ENCODE data around the gene FCHSD1.

DNA sequence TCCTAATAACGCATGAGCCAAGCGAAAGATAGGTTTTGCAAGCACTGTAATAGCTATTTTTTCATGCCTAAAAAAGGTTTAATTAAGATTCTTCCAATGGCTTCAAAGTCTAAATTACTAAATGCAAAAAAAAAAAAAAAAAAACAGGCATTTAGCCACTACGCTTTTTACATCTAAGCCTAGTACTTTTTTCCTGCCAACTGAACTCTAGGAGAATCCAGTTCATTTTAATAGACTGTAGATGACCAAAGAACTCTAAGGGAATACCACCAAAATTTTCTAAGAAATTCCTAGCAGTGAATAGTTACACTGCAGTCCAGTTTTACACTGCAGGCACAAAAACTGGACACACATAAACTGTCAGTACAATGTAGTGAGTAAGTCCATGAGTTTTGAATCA lies 42.2 kb downstream of the FCHSD1 start:
- TF ChIP-seq POLR2AphosphoS5 (IDR thresholded peaks at IDR 0.05; ENCODE audit: low read depth, low read length) (no peak), POLR2A (IDR thresholded peaks at IDR 0.05; ENCODE audit: low read depth, low read length) (no peak), TAF1 (IDR thresholded peaks at IDR 0.05; ENCODE audit: borderline replicate concordance, low read depth, low read length) (no peak)

Measured in GM12892 (cell line).